Dendritic cell treated with granulocyte-macrophage colony-stimulating factor and Interleukin-4, amounts not matched to agents 40 ng/mL and 50 ng/mL, for 4 days (primary cell): Measurements from ENCODE around the gene CALML5.

Source experiments
- H3K27ac Mint-ChIP-seq: one replicate; pipeline ENCODE4 v1.8.0; 2022; ENCODE audit warnings: mild to moderate bottlenecking, mixed read lengths
- H3K27me3 Mint-ChIP-seq: one replicate; pipeline ENCODE4 v1.8.0; 2022; ENCODE audit warnings: mild to moderate bottlenecking, mixed read lengths
- H3K36me3 Mint-ChIP-seq: one replicate; pipeline ENCODE4 v1.8.0; 2022; ENCODE audit warnings: low read depth, mixed read lengths
- H3K4me1 Mint-ChIP-seq: one replicate; pipeline ENCODE4 v1.8.0; 2022; ENCODE audit warnings: low read depth, mixed read lengths
- H3K4me3 Mint-ChIP-seq: one replicate; pipeline ENCODE4 v1.8.0; 2022; ENCODE audit warnings: mild to moderate bottlenecking, moderate library complexity, mixed read lengths
- H3K9me3 Mint-ChIP-seq: one replicate; pipeline ENCODE4 v1.8.0; 2022; ENCODE audit warnings: mixed read lengths
- intact Hi-C: fragments of 100-400 bp; cut with micrococcal nuclease; formaldehyde crosslinking; loops from one replicate; pipeline ENCODE4 v1.15.0; 2022

Gene CALML5

GRCh38 chr10:5467634-5468255, 31.6 kb downstream of the CALML5 start:
- Mint-ChIP-seq H3K36me3 (no peaks in the 10 kb centered on the region), H3K27ac (no peak overlapping the region), H3K4me1 (no peaks in the 10 kb centered on the region), H3K4me3 (no peak overlapping the region), H3K9me3 (no peaks in the 10 kb centered on the region), H3K27me3 (peaks cover 19% of the 10 kb centered on the region)
- intact Hi-C loops, result no loop called here

- H3K27me3 Mint-ChIP-seq, result peaks cover 21% of the 10 kb centered on the region
- no peaks in the 10 kb centered on the region for H3K9me3 Mint-ChIP-seq
- intact Hi-C loops, result no loop called here
- no peak overlapping the region for H3K27ac Mint-ChIP-seq
- H3K4me1 Mint-ChIP-seq, result peaks cover 2% of the 10 kb centered on the region
- no peaks in the 10 kb centered on the region for H3K36me3 Mint-ChIP-seq
- H3K4me3 Mint-ChIP-seq, result no peak overlapping the region
These were observed 32.2 kb downstream of the CALML5 start for GRCh38 chr10:5467207-5467535.

- Mint-ChIP-seq H3K9me3 (no peaks in the 10 kb centered on the region), H3K27me3 (peaks cover 19% of the 10 kb centered on the region), H3K36me3 (no peaks in the 10 kb centered on the region), H3K4me3 (no peak overlapping the region), H3K27ac (no peak overlapping the region), H3K4me1 (peaks cover 8% of the 10 kb centered on the region)
- intact Hi-C loops, result no loop called here
These were observed 32.7 kb downstream of the CALML5 start for GRCh38 chr10:5466451-5467206.

- Mint-ChIP-seq H3K4me1 (peaks cover 14% of the 10 kb centered on the region), H3K27ac (no peak overlapping the region), H3K9me3 (no peaks in the 10 kb centered on the region), H3K27me3 (peaks cover 13% of the 10 kb centered on the region), H3K36me3 (no peaks in the 10 kb centered on the region), H3K4me3 (no peak overlapping the region)
- intact Hi-C loops, result no loop called here
These were observed 33.4 kb downstream of the CALML5 start for GRCh38 chr10:5465976-5466450.

GRCh38 chr10:5464546-5464945, 34.8 kb downstream of the CALML5 start:
- H3K36me3 Mint-ChIP-seq, result peaks cover 5% of the 10 kb centered on the region
- peaks cover 14% of the 10 kb centered on the region for H3K4me1 Mint-ChIP-seq
- H3K9me3 Mint-ChIP-seq, result no peaks in the 10 kb centered on the region
- intact Hi-C loops, result no loop called here
- no peak overlapping the region for H3K27ac Mint-ChIP-seq
- H3K4me3 Mint-ChIP-seq, result no peak overlapping the region
- peaks cover 12% of the 10 kb centered on the region for H3K27me3 Mint-ChIP-seq

GRCh38 chr10:5462841-5463293, 36.5 kb downstream of the CALML5 start:
- intact Hi-C loops, result no loop called here
- no peak overlapping the region for H3K4me3 Mint-ChIP-seq

GRCh38 chr10:5461914-5462840, 37.2 kb downstream of the CALML5 start:
- no peaks in the 10 kb centered on the region for H3K9me3 Mint-ChIP-seq
- H3K4me3 Mint-ChIP-seq, result no peak overlapping the region
- intact Hi-C loops, result no loop called here
- H3K27me3 Mint-ChIP-seq, result peaks cover 12% of the 10 kb centered on the region
- H3K4me1 Mint-ChIP-seq, result peaks cover 14% of the 10 kb centered on the region
- H3K27ac Mint-ChIP-seq, result peak overlapping the region; percentile 13
- peaks cover 18% of the 10 kb centered on the region for H3K36me3 Mint-ChIP-seq

More at GRCh38 chr10:5462841-5463293, 36.5 kb downstream of the CALML5 start:
- H3K4me1 Mint-ChIP-seq, result peaks cover 14% of the 10 kb centered on the region
- no peak overlapping the region for H3K27ac Mint-ChIP-seq
- H3K27me3 Mint-ChIP-seq, result peaks cover 12% of the 10 kb centered on the region
- peaks cover 12% of the 10 kb centered on the region for H3K36me3 Mint-ChIP-seq
- H3K9me3 Mint-ChIP-seq, result no peaks in the 10 kb centered on the region

- Mint-ChIP-seq H3K4me3 (no peak overlapping the region), H3K9me3 (no peaks in the 10 kb centered on the region), H3K36me3 (peaks cover 27% of the 10 kb centered on the region), H3K4me1 (peaks cover 14% of the 10 kb centered on the region), H3K27ac (no peak overlapping the region), H3K27me3 (peaks cover 12% of the 10 kb centered on the region)
- intact Hi-C loops, result no loop called here
These were observed 38.2 kb downstream of the CALML5 start for GRCh38 chr10:5461203-5461588.

GRCh38 chr10:5460468-5461202, 38.7 kb downstream of the CALML5 start:
- H3K36me3 Mint-ChIP-seq, result peaks cover 33% of the 10 kb centered on the region
- peaks cover 14% of the 10 kb centered on the region for H3K4me1 Mint-ChIP-seq
- no peak overlapping the region for H3K27ac Mint-ChIP-seq
- H3K4me3 Mint-ChIP-seq, result no peak overlapping the region
- intact Hi-C loops, result no loop called here
- H3K27me3 Mint-ChIP-seq, result peaks cover 12% of the 10 kb centered on the region
- H3K9me3 Mint-ChIP-seq, result no peaks in the 10 kb centered on the region

GRCh38 chr10:5458949-5459747, 40.2 kb downstream of the CALML5 start:
- peaks cover 14% of the 10 kb centered on the region for H3K4me1 Mint-ChIP-seq
- no peak overlapping the region for H3K27ac Mint-ChIP-seq
- intact Hi-C loops, result no loop called here
- peaks cover 45% of the 10 kb centered on the region for H3K36me3 Mint-ChIP-seq
- peaks cover 10% of the 10 kb centered on the region for H3K27me3 Mint-ChIP-seq
- no peak overlapping the region for H3K4me3 Mint-ChIP-seq
- H3K9me3 Mint-ChIP-seq, result no peaks in the 10 kb centered on the region

GRCh38 chr10:5458425-5458824, 40.9 kb downstream of the CALML5 start:
- Mint-ChIP-seq H3K27me3 (peaks cover 8% of the 10 kb centered on the region), H3K9me3 (no peaks in the 10 kb centered on the region), H3K4me3 (no peak overlapping the region), H3K36me3 (peaks cover 52% of the 10 kb centered on the region), H3K4me1 (peaks cover 14% of the 10 kb centered on the region), H3K27ac (no peak overlapping the region)
- intact Hi-C loops, result no loop called here

GRCh38 chr10:5457741-5458140, 41.6 kb downstream of the CALML5 start:
- no peak overlapping the region for H3K27ac Mint-ChIP-seq
- H3K27me3 Mint-ChIP-seq, result peaks cover 3% of the 10 kb centered on the region
- H3K36me3 Mint-ChIP-seq, result peaks cover 59% of the 10 kb centered on the region
- H3K9me3 Mint-ChIP-seq, result no peaks in the 10 kb centered on the region
- H3K4me3 Mint-ChIP-seq, result no peak overlapping the region
- intact Hi-C loops, result no loop called here
- H3K4me1 Mint-ChIP-seq, result peaks cover 14% of the 10 kb centered on the region

GRCh38 chr10:5456563-5456962, 42.8 kb downstream of the CALML5 start:
- Mint-ChIP-seq H3K36me3 (peaks cover 71% of the 10 kb centered on the region), H3K27ac (no peak overlapping the region), H3K4me1 (peaks cover 6% of the 10 kb centered on the region), H3K27me3 (no peaks in the 10 kb centered on the region), H3K4me3 (no peak overlapping the region), H3K9me3 (no peaks in the 10 kb centered on the region)
- intact Hi-C loops, result no loop called here
